Left renal cortex interstitium (tissue), 4 donors: ENCODE data around the gene CPNE5. TPM values are rescaled to one million over a fixed set of nuclear protein-coding genes. Genes with fewer than 3 reads are reported as not detected.
A peak's percentile ranks its signal among the peaks of the same experiment; 100 is the strongest.

ENCODE experiments used
- DNase-seq, 4 donors: peaks; one replicate each; pipeline ENCODE4 v3.0.0-alpha.2; 2013; ENCODE audit warnings: low read depth in 4 of 4, low spot score in 2 of 4, missing footprints in 1 of 4
- polyA plus RNA-seq, 4 donors: library from polyadenylated mRNA; unstranded; fragments of 120-200 nt; gene quantifications; one replicate each; pipeline ENCODE4 v1.2.1, GENCODE V29; 2013; ENCODE audit not compliant: insufficient read length in 4 of 4

CPNE5 gene
- polyA plus RNA-seq = 10 to 100 TPM; 12.2 to 16.6 (median 13.8) TPM

DNA sequence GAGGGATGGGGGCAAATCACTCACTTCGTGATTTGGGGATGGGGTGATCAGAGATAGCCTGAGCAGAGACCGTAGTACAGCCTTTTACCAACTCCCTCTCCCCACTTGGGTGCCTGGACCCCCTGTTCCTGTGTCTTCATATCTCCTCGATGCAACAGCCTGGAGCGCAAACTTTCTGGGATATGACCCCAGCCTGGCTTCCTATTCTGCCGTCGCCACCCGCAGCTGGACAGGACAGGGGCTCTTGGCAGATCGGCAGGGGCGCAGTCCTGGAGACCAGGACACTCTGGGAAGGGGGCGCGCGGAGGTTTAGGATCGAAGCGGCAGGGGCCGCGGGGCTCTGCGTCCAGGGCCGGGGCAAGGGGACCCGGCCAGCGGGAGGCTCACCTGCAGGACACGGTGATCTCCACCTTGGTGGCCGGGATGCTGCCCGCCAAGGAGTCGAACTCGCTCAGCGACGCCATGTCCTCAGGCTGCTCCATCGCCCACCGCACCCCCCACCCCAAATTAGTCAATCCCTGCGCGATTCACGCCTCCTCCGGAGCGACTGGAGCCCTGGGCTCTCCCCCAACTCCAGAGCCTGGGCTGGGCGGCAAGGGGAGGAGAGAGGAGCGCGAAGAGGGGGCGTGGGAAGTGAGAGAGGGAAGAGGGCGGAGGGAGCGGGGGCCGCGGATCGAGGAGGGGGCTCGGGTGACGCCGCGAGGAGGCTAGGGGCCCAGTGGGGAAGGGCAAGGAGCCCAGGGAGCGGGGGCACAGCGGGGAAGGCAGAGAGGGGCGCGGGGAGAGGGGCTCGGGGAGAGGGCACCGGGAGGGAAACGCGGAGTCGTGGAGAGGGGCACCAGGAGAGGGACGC, at the start of gene CPNE5:
TSS of gene CPNE5 (minus strand) at position 549 of the 853 bp plus-strand sequence. CDS start at position 482, 67 bp downstream.
- no peak for DNase-seq

DNA sequence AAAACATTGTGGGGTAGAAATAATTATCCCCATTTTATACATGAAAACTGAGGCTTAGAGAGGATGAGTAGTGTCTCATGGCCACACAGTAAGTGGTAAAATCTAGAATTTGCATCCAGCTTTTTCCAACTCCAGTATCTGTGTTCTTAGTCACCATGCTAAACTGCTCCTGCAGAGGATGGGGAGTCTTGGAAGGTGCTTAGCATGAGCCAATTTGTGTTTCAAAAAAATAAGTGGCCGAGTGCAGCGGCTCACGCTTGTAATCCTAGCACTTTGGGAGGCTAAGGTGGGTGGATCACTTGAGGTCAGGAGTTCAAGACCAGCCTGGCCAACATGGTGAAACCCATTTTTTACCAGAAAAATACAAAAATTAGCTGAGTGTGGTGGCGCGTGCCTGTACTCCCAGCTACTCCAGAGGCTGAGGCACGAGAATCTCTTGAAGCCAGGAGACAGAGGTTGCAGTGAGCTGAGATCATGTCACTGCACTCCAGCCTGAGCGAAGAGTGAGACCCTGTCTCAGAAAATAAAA, 48.9 kb upstream of the CPNE5 start:
- DNase-seq = no peak

- DNase-seq = no peak
Measured at GRCh38 chr6:36886950-36887618, 47.8 kb upstream of the CPNE5 start.

GRCh38 chr6:36885461-36886401, 46.5 kb upstream of the CPNE5 start, which contains the start of gene C6orf89:
Gene C6orf89 (plus strand): TSS chr6:36885952. CDS start chr6:36899445, 13,493 bp downstream.
- peak; percentile 88 to 95 (median 91) for DNase-seq

GRCh38 chr6:36884610-36885009, 45.4 kb upstream of the CPNE5 start:
- DNase-seq = no peak

DNA sequence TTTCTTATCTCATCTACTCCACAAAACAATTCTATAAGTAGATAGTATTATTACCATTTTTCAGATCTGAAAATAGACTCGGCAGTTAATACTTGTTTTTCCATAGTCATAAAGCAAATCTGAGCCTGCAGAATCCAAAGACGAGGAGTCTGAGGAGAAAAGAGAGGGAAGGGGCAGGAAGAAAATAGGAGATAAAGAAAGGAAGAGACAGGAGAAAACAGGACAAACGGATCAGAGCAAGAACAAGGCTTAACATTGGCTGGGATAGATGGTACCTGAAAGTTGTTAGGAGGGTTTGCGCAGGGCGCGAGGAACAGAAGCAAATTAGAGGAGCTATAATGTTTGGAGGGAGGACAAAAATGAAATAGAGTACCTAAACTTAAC, 36.0 kb upstream of the CPNE5 start:
- DNase-seq = no peak

- peak; percentile 88 to 96 (median 90) for DNase-seq
Measured at GRCh38 chr6:36874443-36875249, 35.4 kb upstream of the CPNE5 start, which contains the start of gene PPIL1. Gene PPIL1 (minus strand): TSS chr6:36874803. CDS start chr6:36874772, 31 bp downstream.

GRCh38 chr6:36873612-36874442, 34.6 kb upstream of the CPNE5 start:
- no peak for DNase-seq

- no peak for DNase-seq
Measured at GRCh38 chr6:36873115-36873514, 33.9 kb upstream of the CPNE5 start.

GRCh38 chr6:36871686-36872085, 32.4 kb upstream of the CPNE5 start:
- no peak for DNase-seq

DNA sequence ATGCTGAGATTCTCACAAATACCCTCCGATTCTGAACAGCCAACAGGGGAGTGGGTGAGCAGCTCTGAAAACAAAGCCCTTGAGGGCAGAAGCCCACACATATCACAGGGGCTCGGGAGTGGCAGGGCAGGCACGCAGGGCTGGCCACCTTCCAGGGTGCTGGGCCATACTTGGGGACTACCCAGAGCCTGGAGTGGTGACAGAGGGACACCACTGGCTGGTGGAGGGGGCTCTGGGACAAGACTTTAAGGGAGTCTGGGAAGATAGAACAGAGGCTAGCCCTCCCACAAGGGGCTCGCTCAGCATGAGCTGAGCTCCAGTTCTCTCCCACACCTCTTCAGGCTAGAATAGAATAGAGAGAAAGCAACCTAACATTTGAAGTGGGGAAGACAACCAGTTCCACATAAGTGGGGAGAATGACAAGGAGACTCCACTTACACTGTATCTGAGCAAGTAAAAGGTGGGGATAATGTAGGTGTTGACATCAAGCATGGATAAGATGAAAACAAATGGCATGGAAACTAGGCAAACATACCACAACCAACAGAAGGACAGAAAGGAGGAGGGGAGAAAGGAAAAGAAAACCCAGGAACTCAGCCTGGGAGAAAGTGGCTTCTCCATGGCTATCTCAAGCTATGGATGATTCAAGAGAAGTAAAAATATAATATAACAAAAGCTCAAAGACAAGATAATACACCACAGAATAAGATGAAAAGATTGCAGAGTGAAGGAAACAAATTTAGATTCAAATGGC, 28.4 kb upstream of the CPNE5 start:
- DNase-seq = no peak

- DNase-seq = no peak
Measured at GRCh38 chr6:36865835-36866234, 26.6 kb upstream of the CPNE5 start.

GRCh38 chr6:36863670-36864540, 24.7 kb upstream of the CPNE5 start:
- DNase-seq = no peak

GRCh38 chr6:36862848-36863382, 23.7 kb upstream of the CPNE5 start:
- DNase-seq = no peak

- no peak for DNase-seq
Measured at GRCh38 chr6:36862164-36862847, 23.1 kb upstream of the CPNE5 start.

DNA sequence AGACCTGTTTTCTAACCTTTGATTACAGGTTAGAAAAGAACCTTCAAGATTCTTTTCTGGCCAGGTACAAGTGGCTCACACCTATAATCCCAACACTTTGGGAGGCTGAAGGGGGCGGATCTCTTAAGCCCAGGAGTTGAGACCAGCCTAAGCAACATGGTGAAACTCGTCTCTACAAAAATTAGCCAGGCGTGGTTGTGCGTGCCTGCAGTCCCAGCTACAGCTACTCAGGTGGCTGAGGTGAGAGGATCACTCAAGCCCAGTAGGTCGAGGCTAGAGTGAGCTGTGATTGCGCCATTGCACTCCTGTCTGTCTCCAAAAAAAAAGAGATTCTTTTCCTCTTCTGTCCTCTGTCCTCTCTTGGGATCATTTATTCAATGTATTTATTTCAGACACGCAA, 20.9 kb upstream of the CPNE5 start:
- no peak for DNase-seq
